ENCODE data around the gene DDRGK1. TPM values are rescaled to one million over a fixed set of nuclear protein-coding genes. Genes with fewer than 3 reads are reported as not detected.

The DDRGK1 gene
- total and polyA plus RNA-seq, 2 of the 4 experiments (the other 2 are of a cell fraction): 12.2 to 29.6 TPM

DNA sequence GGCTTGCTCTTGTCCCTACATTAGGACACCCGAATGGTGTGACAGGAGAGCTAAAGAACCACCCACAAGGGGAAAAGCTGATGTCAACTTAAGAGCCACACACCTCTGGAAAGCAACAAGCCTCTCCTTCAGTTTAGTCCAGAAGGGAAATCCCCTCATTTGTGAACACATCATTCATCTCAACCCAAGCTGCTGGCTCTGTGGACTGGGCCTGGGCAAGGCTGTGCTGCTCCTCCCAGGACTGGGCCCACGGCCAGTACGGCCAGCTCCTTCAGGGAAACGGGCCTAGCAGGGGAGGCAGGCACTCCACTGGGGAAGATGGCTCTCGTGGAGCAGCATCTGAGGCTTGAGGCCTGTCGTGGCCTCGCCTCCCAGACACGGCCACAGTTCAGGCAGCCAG lies 47.3 kb upstream of the DDRGK1 start (continued):
- TF ChIP-seq, protein P1, sequence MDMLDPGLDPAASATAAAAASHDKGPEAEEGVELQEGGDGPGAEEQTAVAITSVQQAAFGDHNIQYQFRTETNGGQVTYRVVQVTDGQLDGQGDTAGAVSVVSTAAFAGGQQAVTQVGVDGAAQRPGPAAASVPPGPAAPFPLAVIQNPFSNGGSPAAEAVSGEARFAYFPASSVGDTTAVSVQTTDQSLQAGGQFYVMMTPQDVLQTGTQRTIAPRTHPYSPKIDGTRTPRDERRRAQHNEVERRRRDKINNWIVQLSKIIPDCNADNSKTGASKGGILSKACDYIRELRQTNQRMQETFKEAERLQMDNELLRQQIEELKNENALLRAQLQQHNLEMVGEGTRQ (IDR thresholded peaks at IDR 0.05; ENCODE audit: low read depth, low read length): no peak
- TF ChIP-seq MXI1 (IDR thresholded peaks at IDR 0.05; ENCODE audit: borderline replicate concordance, low read depth, low read length): no peak

- in situ Hi-C loops (cut with MboI; ENCODE audit: low sequenced_read_pairs): no loop called here
Observed at GRCh38 chr20:3250091-3250504, 45.6 kb upstream of the DDRGK1 start.

More at GRCh38 chr20:3250091-3250504, 45.6 kb upstream of the DDRGK1 start:
- DNase-seq: no peak
- Histone ChIP-seq H3K23ac (ENCODE audit: low read depth, low read length) (no peak overlapping the region), H4K91ac (ENCODE audit: insufficient read depth, low read depth, low read length) (no peak overlapping the region), H2BK20ac (ENCODE audit: low read depth, low read length) (no peak overlapping the region), H3K4ac (ENCODE audit: low read depth, low read length) (no peak overlapping the region), H3K9me1 (ENCODE audit: insufficient read depth, low read length) (no peaks in the 10 kb centered on the region), H4K5ac (ENCODE audit: low read depth, low read length) (no peak overlapping the region), H3K27ac (ENCODE audit: insufficient read depth, low read length) (no peak overlapping the region), H3K56ac (ENCODE audit: extremely low read depth, insufficient read depth, low read length) (no peak overlapping the region), H3K27me3 (ENCODE audit: control insufficient read depth, insufficient read depth, low read length) (peaks cover 6% of the 10 kb centered on the region; the same call in 1 of the 2 replicates), H4K8ac (ENCODE audit: low read depth in 2 of 2, low read length in 2 of 2) (no peak overlapping the region), H3K79me1 (ENCODE audit: low read depth in 1 of 2, low read length in 2 of 2) (no peaks in the 10 kb centered on the region), H2AFZ (replicated peaks; ENCODE audit: low read length, poor library complexity) (no peak overlapping the region), H4K20me1 (ENCODE audit: insufficient read depth, low read length) (no peaks in the 10 kb centered on the region), H3K9ac (ENCODE audit: low read depth, low read length) (no peak overlapping the region), H3K36me3 (ENCODE audit: control insufficient read depth, insufficient read depth, low read length) (peaks cover 25% of the 10 kb centered on the region), H3K18ac (ENCODE audit: low read depth, low read length) (no peak overlapping the region), H2BK120ac (ENCODE audit: low read depth, low read length) (no peak overlapping the region), H2AK9ac (replicated peaks; ENCODE audit: low read depth, low read length, poor library complexity) (no peak overlapping the region), H2AK5ac (ENCODE audit: low read depth, low read length) (no peak overlapping the region), H3K14ac (replicated peaks; ENCODE audit: low read depth, low read length) (no peak overlapping the region), H3K9me3 (ENCODE audit: control insufficient read depth, insufficient read depth, low read length) (no peaks in the 10 kb centered on the region), H3K4me2 (ENCODE audit: low read depth, low read length) (no peak overlapping the region), H3K4me3 (ENCODE audit: insufficient read depth, low read depth, low read length) (no peak overlapping the region), H3K4me1 (ENCODE audit: control insufficient read depth, insufficient read depth, low read length) (no peaks in the 10 kb centered on the region), H2BK15ac (ENCODE audit: low read depth, low read length) (no peak overlapping the region), H2BK5ac (ENCODE audit: low read depth, low read length, poor library complexity, severe bottlenecking) (no peak overlapping the region)
- intact Hi-C loops (cut with micrococcal nuclease) (no loop called here), dilution Hi-C loops (cut with HindIII; ENCODE audit: low sequenced_read_pairs, unreplicated experiment) (no loop called here)
- 0 out of 2 replicates have a peak, but pooled peaks have one; percentile 16 for TF ChIP-seq RAD21 (IDR thresholded peaks at IDR 0.05; ENCODE audit: low read length)
- TF ChIP-seq CEBPB (IDR thresholded peaks at IDR 0.05; ENCODE audit: low read depth, low read length): no peak
- no peak for TF ChIP-seq CHD1 (IDR thresholded peaks at IDR 0.05; ENCODE audit: low read depth, low read length)
- TF ChIP-seq BHLHE40 (IDR thresholded peaks at IDR 0.05; ENCODE audit: low read depth, low read length): no peak
- TF ChIP-seq MAZ (IDR thresholded peaks at IDR 0.05; ENCODE audit: borderline replicate concordance, low read depth, low read length): no peak
- peak; percentile 26; the same call in 1 of the 2 replicates for TF ChIP-seq CTCF (conservative IDR thresholded peaks at IDR 0.05; ENCODE audit: low read depth, low read length)
- WGBS, 2 experiments (ENCODE audit: extremely low coverage in 2 of 2, insufficient read length in 1 of 2): 66% methylated on average over 5 of the region's 10 CpGs; no CpG with 5 or more reads in 1 of the 2 experiments
- CTCF ChIA-PET: no interaction called here
- POLR2A ChIA-PET (ENCODE audit: unreplicated experiment): no interaction called here
- BruUV-seq (replicated peaks): no TSS peak
- ATAC-seq (ENCODE audit: low read depth): no peak

Measured in IMR-90 (cell line).